Mucosa of stomach (tissue), 1 donor: Measurements from ENCODE around the gene ZNF740.

Experiments
- H3K27me3 ChIP-seq: one replicate; pipeline ENCODE4 v1.7.0; 2013; ENCODE audit warnings: mild to moderate bottlenecking, low read length; ENCODE audit not compliant: control insufficient read depth, insufficient read depth
- H3K36me3 ChIP-seq: one replicate; pipeline ENCODE4 v1.7.0; 2013; ENCODE audit warnings: low read length; ENCODE audit not compliant: control insufficient read depth, insufficient read depth
- H3K4me1 ChIP-seq: one replicate; pipeline ENCODE4 v1.7.0; 2013; ENCODE audit warnings: mild to moderate bottlenecking, low read length; ENCODE audit not compliant: control insufficient read depth, insufficient read depth
- H3K4me3 ChIP-seq: one replicate; pipeline ENCODE4 v1.7.0; 2013; ENCODE audit warnings: low read length
- H3K9ac ChIP-seq: one replicate; pipeline ENCODE4 v1.7.0; 2013; ENCODE audit warnings: mild to moderate bottlenecking, low read length, moderate library complexity
- H3K9me3 ChIP-seq: one replicate; pipeline ENCODE4 v1.7.0; 2013; ENCODE audit warnings: mild to moderate bottlenecking, low read length, moderate library complexity; ENCODE audit not compliant: control insufficient read depth
- donor health status: Pancreatic carcinoma.

Gene ZNF740

DNA sequence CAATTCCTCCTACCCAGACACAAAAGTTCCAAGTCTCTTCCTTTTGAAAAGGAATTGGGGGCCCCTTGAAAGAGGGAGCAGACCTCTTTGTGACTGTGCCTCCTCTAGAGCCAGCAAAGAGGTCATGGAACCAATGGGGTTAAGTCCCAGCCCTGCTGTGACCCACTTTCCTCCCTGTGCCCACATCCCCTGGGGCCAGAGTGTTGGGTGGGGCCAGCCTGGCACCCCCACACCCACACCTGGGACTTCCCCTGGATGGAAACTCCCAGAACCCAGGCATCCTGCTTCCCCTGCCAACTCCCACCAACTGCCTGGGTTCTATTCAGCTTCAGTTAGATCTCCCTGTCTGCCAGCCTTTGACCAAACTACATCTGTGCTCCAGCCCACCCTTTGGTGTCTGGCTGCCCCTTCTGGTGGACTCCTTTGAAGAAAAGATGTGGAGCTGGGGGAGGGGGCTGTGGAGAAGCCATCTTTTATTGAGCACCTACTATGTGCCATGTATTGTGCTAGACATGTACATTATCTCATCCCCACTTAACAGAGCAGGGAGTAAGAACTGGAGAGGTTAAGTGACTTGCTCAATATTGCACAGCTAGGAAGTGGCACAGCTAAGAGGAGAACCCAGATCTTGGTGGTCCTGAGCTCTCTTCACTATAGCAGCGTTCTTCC is 56.1 kb downstream of the ZNF740 start:
- no peak overlapping the region for H3K9ac ChIP-seq
- peaks cover 29% of the 10 kb centered on the region for H3K4me1 ChIP-seq
- no peaks in the 10 kb centered on the region for H3K9me3 ChIP-seq
- no peaks in the 10 kb centered on the region for H3K27me3 ChIP-seq
- H3K4me3 ChIP-seq, result no peak overlapping the region
- H3K36me3 ChIP-seq, result no peaks in the 10 kb centered on the region

GRCh38 chr12:53239643-53240258 is 59.2 kb downstream of the ZNF740 start:
- no peaks in the 10 kb centered on the region for H3K36me3 ChIP-seq
- H3K9ac ChIP-seq, result no peak overlapping the region
- no peaks in the 10 kb centered on the region for H3K9me3 ChIP-seq
- H3K4me3 ChIP-seq, result no peak overlapping the region
- H3K4me1 ChIP-seq, result peaks cover 6% of the 10 kb centered on the region
- H3K27me3 ChIP-seq, result peaks cover 3% of the 10 kb centered on the region

GRCh38 chr12:53241623-53242412 is 61.3 kb downstream of the ZNF740 start:
- Histone ChIP-seq H3K4me1 (peaks cover under 1% of the 10 kb centered on the region), H3K9me3 (no peaks in the 10 kb centered on the region), H3K4me3 (no peak overlapping the region), H3K27me3 (peaks cover 3% of the 10 kb centered on the region), H3K36me3 (no peaks in the 10 kb centered on the region), H3K9ac (no peak overlapping the region)

DNA sequence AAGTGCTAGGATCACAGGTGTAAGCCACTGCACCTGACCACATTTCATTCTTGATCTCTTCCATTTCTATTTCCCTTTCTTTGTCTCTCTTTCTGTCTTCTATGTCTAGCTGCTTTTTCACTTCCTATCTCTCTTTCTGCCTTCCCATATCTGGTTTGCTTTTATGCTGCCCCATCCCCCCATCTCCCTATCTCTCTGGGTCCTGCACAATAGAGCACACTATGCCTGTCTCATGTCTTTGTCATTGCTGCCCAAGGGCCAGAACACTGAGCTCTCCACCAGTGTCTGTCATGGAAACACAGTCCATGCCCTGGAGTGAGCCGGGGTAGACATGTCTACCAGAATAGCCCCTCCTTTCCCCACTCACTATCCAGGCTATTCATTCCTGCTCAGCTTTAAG is 63.8 kb downstream of the ZNF740 start:
- Histone ChIP-seq H3K4me1 (no peaks in the 10 kb centered on the region), H3K36me3 (no peaks in the 10 kb centered on the region), H3K9ac (no peak overlapping the region), H3K9me3 (no peaks in the 10 kb centered on the region), H3K4me3 (no peak overlapping the region), H3K27me3 (peaks cover 3% of the 10 kb centered on the region)
